Measurements from ENCODE around the gene CCR1. TPM values are rescaled to one million over a fixed set of nuclear protein-coding genes. Genes with fewer than 3 reads are reported as not detected.

CCR1 gene
- total RNA-seq, 3 donors from 2014 or later: 4.3 to 15.0 (median 9.2) TPM

DNA sequence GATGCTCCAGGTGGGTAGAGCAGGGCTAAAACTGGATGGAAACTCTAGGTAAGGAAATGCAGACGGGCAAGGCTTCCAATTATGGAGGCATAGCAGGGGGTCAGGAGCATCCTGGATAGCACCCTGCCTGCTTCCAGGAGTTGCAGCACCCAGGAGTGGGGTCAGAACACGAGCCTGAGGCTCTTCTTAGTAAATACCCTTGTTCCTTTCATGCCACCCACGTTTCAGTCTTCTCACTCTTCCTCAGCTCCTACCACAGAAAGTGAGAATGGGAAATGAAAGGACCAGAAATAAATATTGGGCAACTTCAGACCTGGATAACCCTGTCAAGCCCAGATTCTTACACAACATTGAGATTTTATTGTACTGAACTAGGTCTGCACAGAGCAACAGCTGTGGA, 16.4 kb downstream of the CCR1 start:
- Histone ChIP-seq H3K4me1 (no peaks in the 10 kb centered on the region), H3K27ac (no peak overlapping the region), H3K4me3 (no peak overlapping the region), H3K9me3 (peaks cover 11 to 27% of the 10 kb centered on the region in 2 donors), H3K27me3 (no peaks in the 10 kb centered on the region), H3K36me3 (no peaks in the 10 kb centered on the region)
- TF ChIP-seq, protein P1, sequence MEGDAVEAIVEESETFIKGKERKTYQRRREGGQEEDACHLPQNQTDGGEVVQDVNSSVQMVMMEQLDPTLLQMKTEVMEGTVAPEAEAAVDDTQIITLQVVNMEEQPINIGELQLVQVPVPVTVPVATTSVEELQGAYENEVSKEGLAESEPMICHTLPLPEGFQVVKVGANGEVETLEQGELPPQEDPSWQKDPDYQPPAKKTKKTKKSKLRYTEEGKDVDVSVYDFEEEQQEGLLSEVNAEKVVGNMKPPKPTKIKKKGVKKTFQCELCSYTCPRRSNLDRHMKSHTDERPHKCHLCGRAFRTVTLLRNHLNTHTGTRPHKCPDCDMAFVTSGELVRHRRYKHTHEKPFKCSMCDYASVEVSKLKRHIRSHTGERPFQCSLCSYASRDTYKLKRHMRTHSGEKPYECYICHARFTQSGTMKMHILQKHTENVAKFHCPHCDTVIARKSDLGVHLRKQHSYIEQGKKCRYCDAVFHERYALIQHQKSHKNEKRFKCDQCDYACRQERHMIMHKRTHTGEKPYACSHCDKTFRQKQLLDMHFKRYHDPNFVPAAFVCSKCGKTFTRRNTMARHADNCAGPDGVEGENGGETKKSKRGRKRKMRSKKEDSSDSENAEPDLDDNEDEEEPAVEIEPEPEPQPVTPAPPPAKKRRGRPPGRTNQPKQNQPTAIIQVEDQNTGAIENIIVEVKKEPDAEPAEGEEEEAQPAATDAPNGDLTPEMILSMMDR (IDR thresholded peaks at IDR 0.05): no peak
- TF ChIP-seq POLR2AphosphoS5 (IDR thresholded peaks at IDR 0.05) (no peak), POLR2A (IDR thresholded peaks at IDR 0.05) (no peak)
- no peak for DNase-seq (ENCODE audit: low spot score in 2 of 2)
- intact Hi-C loops (cut with DNase I; ENCODE audit: low total_unique reads): no loop called here

DNA sequence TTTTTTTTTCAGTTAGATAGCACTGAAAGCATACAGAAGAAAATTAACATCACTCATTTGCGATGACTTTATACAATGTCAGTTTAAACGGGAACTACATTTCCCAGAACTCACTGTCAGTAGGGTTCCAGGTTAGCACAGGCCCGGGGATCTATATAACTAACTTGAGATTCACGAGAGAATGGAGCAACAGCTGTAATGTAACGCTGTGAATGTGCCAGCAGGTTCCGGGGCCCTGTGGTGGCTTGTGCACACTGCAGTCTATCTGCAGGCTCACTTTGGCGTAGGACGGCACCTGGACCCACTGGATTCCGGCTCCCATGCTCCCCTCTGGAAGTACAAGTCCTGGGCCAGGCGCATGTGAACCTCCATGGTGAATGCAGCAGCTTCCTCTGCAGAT, 19.4 kb downstream of the CCR1 start:
- no peak overlapping the region for H3K27ac ChIP-seq
- intact Hi-C loops (cut with DNase I; ENCODE audit: low total_unique reads): no loop called here
- H3K4me1 ChIP-seq: no peaks in the 10 kb centered on the region
- H3K36me3 ChIP-seq: no peaks in the 10 kb centered on the region
- H3K9me3 ChIP-seq: peaks cover 8 to 9% of the 10 kb centered on the region in 2 donors
- no peak overlapping the region for H3K4me3 ChIP-seq
- DNase-seq (ENCODE audit: low spot score in 2 of 2): no peak
- TF ChIP-seq POLR2AphosphoS5 (IDR thresholded peaks at IDR 0.05) (no peak), POLR2A (IDR thresholded peaks at IDR 0.05) (no peak)
- TF ChIP-seq, protein P1 (IDR thresholded peaks at IDR 0.05): no peak
- H3K27me3 ChIP-seq: no peaks in the 10 kb centered on the region

DNA sequence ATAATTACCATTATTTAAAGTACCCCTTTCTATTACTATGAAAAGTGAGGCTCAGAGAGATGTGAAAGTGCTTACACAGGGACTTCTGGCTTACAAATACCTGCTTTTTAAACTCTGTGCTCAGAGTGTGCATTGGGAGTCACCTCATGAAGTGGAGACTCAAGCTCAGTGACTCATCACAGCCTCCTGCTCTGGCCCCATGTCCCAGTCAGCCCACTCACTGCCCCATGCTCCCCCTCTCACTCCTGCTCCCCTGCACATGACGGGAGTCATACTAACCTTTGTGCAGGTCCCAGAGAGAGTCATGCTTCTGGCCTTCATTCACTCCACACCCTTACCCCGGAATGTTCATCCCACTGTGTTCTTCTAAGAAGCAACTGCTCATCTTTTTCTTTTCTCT, 20.2 kb downstream of the CCR1 start:
- H3K4me3 ChIP-seq: no peak overlapping the region
- no peak overlapping the region for H3K27ac ChIP-seq
- peaks cover under 1% of the 10 kb centered on the region in 2 donors for H3K9me3 ChIP-seq
- no peak for DNase-seq (ENCODE audit: low spot score in 2 of 2)
- intact Hi-C loops (cut with DNase I; ENCODE audit: low total_unique reads): no loop called here
- H3K4me1 ChIP-seq: no peaks in the 10 kb centered on the region
- H3K36me3 ChIP-seq: no peaks in the 10 kb centered on the region
- H3K27me3 ChIP-seq: no peaks in the 10 kb centered on the region
- TF ChIP-seq POLR2AphosphoS5 (IDR thresholded peaks at IDR 0.05) (no peak), POLR2A (IDR thresholded peaks at IDR 0.05) (no peak)
- TF ChIP-seq, protein P1 (IDR thresholded peaks at IDR 0.05): no peak

DNA sequence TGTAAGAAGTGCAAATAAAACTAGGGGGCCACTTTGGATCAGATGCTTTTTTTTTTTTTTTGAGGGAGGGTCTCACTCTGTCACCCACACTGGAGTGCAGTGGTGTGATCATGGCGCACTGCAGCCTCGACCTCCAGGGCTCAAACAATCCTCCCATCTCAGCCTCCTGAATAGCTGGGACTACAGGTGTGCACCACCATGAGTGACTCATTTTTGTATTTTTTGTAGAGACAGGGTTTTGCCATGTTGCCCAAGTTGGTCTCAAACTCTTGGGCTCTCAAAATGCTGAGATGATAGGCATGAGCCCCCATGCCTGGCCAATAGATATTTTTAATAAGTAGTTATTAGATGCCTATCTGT, 20.8 kb downstream of the CCR1 start:
- no peaks in the 10 kb centered on the region for H3K36me3 ChIP-seq
- DNase-seq (ENCODE audit: low spot score in 2 of 2): no peak

DNA sequence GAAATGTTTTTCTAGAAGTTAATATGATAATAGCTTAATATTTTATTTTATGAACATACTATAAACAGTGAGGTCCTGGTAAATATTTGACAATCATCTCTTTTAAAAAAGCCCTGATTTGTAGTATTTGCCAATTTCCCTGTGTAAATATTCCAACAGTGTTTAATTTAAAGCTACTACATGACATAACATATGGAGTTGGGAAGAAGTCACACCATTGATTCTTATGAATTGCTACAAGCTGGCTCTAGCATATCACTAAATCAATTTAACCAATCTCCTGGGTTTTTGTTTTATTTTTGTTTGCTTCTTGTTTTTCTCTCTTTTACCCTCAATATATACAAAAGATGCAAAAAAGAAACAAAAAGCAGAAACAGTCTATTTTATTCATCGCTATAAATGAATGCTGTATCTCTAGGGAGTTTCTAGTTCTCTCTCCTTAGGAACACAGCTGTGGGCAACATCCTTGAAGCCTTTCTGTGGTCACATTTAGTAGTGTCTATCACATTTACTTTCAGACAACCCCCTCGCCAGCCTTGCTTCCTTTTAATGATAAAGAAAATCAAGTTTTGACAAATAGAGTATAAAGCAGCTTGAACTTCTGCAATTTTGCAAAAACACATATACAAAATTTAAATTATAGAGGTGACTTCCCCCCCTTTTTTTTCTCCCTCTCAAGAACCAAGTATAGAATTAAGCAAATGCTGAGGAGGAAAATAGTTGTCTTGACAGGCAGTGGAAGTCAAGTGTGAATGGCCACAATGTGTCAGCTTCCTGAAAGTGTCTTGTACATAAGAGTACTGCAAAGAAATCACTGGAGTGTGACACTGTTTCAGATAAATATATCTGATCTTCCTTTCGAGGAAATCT, 21.4 kb downstream of the CCR1 start:
- Histone ChIP-seq H3K4me3 (no peak overlapping the region), H3K4me1 (no peaks in the 10 kb centered on the region), H3K27me3 (no peaks in the 10 kb centered on the region), H3K36me3 (no peaks in the 10 kb centered on the region), H3K27ac (no peak overlapping the region), H3K9me3 (no peaks in the 10 kb centered on the region)
- TF ChIP-seq, protein P1 (IDR thresholded peaks at IDR 0.05): no peak
- TF ChIP-seq POLR2A (IDR thresholded peaks at IDR 0.05) (no peak), POLR2AphosphoS5 (IDR thresholded peaks at IDR 0.05) (no peak)
- DNase-seq (ENCODE audit: low spot score in 2 of 2): no peak
- intact Hi-C loops (cut with DNase I; ENCODE audit: low total_unique reads): no loop called here

More for the DNA sequence above, 20.8 kb downstream of the CCR1 start:
- Histone ChIP-seq H3K4me3 (no peak overlapping the region), H3K27me3 (no peaks in the 10 kb centered on the region), H3K4me1 (no peaks in the 10 kb centered on the region), H3K27ac (no peak overlapping the region), H3K9me3 (no peaks in the 10 kb centered on the region)
- no peak for TF ChIP-seq POLR2AphosphoS5 (IDR thresholded peaks at IDR 0.05)
- no peak for TF ChIP-seq POLR2A (IDR thresholded peaks at IDR 0.05)
- TF ChIP-seq, protein P1 (IDR thresholded peaks at IDR 0.05): no peak
- intact Hi-C loops (cut with DNase I; ENCODE audit: low total_unique reads): no loop called here
